ENCODE measurements around the gene NOP9.

The NOP9 gene

DNA sequence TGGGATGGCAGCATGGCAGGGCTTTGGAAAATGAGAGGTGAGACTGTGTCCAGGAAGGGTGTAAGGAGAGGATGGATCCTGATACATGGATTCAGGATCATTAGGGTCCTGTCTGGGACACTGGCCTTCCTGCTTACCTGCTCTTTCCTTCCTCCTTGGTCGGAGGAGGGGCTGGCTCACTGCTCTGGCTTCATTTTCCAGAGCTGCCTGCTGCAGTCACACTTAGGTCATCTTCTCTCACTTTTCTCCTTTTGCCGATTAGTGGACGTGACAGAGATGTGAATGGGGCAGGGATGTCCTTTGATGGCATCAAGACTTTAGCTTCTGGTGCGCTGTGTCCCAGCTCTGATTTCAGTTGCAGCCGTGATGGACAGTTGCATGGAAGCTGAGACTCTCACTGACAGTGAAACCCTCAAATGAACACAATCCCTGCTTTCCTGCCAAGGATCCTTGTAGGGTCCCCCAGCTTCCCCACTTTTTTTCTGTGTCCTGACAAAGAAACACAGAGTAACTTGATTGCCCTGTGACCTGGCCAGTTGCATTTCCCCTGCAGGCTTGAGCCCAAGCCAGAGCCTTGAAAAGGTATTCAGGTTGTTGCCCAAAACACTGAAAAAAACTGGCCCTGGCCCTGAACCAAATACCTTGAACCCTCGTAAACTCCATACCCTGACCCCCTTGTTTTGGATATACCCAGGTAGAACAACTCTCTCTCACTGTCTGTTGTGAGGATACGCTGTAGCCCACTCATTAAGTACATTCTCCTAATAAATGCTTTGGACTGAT, 8.9 kb downstream of the NOP9 start:
- DNase-seq (ENCODE audit: low read depth in 2 of 2) = no peak

DNA sequence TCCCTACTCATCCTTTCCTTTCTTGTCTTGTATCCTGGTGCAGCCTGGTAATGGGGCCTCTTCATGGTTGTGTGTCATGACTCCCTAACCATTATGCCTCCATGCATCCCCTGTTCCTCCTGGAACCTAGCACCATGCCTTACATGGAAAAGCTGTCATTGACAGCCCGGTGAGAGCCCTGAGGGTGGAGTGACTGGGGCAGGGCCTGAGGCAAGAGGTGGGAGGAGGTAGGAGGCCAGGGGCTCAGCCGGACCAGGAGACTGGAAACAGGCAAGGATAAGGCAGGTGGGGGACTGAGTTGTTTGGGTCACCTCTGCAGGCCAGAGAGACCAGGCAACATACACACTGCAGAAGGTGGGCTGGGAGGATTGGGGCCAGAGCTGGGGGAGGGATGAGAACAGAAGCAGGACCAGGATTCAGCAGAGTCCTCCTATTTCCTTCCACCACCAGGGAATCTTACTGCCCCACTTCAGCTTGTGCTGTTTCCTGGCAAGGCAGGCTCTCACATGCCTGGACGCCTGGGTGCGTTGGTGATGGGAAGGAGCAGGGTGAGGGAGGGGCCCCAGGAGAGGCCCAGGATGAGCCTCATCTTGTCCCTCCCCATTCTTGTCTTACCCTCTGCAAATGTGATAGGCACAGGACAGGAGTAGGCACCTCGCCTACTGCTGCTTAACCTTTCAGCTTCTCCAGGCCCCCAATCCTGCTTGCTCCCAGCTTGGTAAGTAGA, 10.1 kb downstream of the NOP9 start, which contains the start of gene LTB4R2:
Gene LTB4R2, plus strand, starts transcription at position 603 of the 727 bp plus-strand sequence. CDS start 525 bp downstream, outside the sequence.
- no peak for DNase-seq (ENCODE audit: low read depth in 2 of 2)

DNA sequence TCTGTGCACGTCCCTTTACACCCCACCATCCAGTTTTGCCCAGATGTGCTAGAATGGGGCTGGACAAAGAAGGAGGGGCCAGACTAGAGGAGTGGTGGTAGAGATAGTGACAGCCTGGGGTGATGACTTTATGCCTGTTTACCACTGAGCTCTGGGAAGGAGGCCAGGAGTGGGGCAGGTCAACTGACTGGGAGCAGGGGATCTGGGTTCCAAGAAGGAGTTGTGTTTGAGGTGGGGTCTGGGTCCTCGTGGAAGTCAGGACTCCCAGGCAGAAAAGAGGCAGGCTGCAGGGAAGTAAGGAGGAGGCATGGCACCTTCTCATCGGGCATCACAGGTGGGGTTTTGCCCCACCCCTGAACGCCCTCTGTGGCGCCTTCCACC, 10.6 kb downstream of the NOP9 start:
- DNase-seq (ENCODE audit: low read depth in 2 of 2) = no peak

DNA sequence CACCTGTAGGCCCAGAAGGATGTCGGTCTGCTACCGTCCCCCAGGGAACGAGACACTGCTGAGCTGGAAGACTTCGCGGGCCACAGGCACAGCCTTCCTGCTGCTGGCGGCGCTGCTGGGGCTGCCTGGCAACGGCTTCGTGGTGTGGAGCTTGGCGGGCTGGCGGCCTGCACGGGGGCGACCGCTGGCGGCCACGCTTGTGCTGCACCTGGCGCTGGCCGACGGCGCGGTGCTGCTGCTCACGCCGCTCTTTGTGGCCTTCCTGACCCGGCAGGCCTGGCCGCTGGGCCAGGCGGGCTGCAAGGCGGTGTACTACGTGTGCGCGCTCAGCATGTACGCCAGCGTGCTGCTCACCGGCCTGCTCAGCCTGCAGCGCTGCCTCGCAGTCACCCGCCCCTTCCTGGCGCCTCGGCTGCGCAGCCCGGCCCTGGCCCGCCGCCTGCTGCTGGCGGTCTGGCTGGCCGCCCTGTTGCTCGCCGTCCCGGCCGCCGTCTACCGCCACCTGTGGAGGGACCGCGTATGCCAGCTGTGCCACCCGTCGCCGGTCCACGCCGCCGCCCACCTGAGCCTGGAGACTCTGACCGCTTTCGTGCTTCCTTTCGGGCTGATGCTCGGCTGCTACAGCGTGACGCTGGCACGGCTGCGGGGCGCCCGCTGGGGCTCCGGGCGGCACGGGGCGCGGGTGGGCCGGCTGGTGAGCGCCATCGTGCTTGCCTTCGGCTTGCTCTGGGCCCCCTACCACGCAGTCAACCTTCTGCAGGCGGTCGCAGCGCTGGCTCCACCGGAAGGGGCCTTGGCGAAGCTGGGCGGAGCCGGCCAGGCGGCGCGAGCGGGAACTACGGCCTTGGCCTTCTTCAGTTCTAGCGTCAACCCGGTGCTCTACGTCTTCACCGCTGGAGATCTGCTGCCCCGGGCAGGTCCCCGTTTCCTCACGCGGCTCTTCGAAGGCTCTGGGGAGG, 11.3 kb downstream of the NOP9 start, which contains the start of gene LTB4R:
Gene LTB4R, plus strand, starts transcription at position 857 of the 959 bp plus-strand sequence. CDS start 4,150 bp downstream, outside the sequence.
- no peak for DNase-seq (ENCODE audit: low read depth in 2 of 2)

DNA sequence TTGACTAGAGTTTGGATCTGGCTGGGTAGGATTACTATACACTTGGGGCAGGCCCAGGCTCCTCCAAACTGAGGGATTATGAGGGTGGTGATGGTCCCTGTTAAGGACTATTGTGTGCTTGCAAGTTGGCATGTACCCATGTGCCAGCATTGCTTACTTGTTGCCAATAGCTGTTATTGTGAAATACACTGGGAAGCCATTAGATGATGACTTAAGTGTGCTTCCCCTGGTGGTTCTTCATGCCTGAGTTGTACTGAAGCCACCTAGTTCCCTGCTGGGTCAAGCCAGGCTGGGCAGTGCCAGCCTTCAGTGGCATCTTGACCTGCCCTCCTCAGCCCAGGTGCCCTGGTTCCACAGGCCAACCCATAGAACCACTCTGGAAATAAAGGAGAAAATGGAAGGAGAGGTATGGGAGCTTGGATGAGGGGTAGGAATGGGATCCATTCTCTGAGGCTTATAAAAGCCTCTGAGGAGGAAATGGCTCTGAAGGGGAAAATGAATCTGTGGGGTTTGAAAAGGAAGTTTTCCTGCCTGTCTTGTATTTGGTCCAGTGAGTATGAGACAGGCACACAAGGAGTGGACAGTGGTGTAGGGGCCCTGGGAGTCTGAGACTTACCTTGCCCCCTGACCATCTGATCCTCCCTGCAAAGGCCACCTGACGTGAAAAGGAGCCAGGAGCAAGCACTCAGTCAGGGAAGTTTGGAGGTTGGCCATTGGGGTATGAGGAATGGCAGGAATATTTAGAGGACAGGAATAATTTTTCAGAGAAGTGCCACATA, 12.4 kb downstream of the NOP9 start:
- no peak for DNase-seq (ENCODE audit: low read depth in 2 of 2)

DNA sequence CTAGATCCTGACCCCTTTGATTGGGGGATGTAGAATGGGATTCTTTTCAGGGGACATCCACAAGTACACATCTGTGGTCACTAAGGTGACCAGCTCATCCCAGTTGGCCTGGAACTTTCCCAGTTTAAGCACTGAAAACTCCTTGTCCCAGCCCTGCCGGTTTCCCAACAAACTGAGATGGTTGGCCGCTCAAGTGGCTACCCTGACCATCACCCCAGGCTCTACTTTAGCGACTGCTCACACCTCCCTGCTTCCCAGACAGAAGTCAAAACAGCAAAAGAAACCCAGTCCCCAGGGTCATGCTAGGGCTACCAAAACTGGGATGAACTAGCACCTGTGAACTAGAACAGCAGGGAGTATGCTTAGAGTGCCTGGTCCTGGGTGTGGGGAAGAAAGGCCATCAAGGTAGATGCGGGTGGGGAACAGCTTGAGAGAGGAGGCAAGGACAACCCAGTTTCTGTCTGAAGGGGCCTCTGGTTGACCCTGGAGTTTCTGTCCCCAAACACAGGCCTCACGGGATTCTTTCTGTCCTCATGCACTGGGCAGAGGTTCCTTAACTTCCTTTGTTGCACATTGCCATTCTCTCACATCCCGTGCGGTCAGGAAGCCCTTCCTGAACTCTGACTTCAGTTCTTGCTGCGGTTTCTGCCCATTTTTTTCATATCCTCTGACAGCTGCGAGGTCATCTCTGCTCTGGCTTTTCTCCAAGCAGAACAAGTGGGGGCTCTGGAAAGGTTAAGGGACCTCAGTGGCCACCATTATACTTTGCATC, 13.3 kb downstream of the NOP9 start:
- no peak for DNase-seq (ENCODE audit: low read depth in 2 of 2)

DNA sequence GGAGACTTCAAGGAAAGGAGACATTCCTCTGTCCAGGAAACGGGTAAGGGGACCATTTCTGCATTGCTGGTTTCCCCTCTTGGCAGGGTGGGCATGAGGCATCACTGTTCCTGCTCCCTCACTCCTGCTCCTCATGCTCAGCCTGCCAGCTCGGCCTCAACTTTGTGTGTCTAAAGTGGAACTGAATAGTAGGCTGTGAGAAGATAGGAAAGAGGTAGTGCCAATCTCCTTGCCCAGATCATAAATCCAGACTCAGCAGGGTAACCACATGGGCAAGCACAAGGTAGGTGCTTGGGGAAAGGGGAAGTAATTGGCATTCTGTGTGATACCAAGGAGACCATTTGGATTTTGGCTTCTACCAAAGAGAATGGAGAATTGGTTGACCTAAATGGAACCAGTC, 14.3 kb downstream of the NOP9 start:
- DNase-seq (ENCODE audit: low read depth in 2 of 2) = no peak

DNA sequence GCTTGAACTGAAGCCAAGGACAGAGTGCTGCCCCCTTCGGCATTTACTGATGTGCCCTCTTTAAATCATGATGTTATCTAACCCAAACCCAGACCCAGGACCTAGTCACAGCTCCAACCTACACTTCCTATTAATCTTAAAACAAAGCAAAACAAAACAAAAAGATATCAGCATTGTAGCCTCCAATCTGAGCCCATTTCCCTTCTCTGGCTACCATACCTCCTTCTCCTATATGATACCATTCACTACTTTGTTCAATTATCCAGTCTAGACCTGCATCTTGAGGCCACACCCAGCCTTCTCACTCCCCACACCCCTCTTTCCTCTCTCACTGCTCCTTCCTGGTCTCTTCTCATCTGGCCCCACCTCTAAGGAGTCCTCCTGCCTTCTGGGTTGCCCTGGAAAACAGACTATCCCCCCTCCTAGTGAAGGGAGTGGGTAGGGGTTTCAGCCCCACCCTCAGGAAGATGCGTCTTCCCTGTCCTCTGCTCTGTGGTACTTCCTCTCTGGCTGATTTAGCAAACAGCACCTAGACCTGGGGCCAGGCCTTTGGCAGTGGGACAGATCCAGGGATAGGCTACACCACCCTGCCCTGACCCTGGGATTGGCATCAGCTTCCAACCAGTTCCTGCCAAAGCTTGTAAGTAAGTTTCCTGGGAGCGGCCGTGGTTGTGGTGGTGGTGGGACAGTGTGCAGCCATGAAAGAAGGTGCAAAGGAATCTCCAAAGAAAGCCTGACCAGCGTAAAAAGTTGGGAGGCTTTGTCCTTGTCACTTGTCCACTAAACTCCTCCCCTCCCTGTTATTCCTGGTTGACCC, 14.9 kb downstream of the NOP9 start:
- no peak for DNase-seq (ENCODE audit: low read depth in 2 of 2)

DNA sequence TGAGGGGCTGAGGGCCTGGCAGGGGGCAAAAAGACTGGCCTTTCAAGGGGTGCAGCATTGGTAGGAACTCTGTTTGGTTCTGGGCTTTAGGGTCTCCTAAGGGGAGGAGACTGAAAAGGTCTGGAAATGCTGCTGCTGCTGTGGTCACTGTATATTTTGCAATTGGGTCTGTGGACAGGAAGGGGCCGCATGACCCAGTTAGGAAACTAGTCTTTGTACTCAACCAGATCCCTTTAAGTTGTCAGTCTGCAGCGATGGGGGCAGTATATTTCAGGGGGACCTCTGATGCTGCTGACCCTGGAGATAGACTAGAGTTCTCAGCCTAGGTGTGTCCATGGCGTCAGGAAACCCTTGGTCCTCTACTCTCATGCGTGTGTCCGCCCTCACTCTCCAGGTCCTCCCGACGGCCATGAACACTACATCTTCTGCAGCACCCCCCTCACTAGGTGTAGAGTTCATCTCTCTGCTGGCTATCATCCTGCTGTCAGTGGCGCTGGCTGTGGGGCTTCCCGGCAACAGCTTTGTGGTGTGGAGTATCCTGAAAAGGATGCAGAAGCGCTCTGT, 15.7 kb downstream of the NOP9 start:
- no peak for DNase-seq (ENCODE audit: low read depth in 2 of 2)

DNA sequence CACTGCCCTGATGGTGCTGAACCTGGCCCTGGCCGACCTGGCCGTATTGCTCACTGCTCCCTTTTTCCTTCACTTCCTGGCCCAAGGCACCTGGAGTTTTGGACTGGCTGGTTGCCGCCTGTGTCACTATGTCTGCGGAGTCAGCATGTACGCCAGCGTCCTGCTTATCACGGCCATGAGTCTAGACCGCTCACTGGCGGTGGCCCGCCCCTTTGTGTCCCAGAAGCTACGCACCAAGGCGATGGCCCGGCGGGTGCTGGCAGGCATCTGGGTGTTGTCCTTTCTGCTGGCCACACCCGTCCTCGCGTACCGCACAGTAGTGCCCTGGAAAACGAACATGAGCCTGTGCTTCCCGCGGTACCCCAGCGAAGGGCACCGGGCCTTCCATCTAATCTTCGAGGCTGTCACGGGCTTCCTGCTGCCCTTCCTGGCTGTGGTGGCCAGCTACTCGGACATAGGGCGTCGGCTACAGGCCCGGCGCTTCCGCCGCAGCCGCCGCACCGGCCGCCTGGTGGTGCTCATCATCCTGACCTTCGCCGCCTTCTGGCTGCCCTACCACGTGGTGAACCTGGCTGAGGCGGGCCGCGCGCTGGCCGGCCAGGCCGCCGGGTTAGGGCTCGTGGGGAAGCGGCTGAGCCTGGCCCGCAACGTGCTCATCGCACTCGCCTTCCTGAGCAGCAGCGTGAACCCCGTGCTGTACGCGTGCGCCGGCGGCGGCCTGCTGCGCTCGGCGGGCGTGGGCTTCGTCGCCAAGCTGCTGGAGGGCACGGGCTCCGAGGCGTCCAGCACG, 16.4 kb downstream of the NOP9 start:
- no peak for DNase-seq (ENCODE audit: low read depth in 2 of 2)

DNA sequence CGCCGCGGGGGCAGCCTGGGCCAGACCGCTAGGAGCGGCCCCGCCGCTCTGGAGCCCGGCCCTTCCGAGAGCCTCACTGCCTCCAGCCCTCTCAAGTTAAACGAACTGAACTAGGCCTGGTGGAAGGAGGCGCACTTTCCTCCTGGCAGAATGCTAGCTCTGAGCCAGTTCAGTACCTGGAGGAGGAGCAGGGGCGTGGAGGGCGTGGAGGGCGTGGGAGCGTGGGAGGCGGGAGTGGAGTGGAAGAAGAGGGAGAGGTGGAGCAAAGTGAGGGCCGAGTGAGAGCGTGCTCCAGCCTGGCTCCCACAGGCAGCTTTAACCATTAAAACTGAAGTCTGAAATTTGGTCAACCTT, 16.9 kb downstream of the NOP9 start:
- DNase-seq (ENCODE audit: low read depth in 2 of 2) = no peak

DNA sequence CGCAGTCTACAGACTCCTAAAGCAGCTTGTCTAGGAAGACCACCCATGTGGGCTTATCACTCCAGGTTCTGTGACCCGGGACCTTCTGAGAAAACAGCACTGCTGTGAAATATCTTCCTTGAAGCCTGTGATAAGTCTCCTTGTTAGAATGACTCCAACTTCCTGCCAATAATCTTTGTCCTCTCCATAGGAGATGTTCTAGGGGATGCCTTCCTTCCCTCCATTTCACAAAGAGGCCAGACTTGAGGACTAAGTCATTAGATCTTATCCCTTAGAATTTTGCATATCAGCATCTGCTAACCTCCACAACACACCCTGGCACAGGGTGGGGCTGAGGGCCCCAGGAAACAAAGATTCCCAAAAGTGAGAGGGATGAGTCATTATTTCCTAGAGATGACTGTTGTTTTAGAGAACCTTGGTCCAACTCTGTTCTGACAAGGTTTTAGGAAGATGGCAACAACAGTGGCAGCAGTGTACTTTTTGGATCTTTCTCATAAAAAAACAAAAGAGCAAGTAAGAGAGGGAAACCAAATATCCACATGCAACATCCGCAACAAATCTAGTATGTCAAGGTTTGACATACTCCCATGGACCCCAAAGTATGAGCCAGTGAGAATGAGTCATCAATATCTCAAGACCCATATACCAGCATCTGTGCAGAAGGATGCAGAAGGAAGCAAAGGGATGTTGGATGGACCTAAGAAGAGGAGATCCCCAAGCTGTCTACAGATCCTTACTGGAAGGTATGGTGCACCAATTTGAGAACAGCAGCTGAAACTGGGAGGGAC, 17.7 kb downstream of the NOP9 start:
- DNase-seq (ENCODE audit: low read depth in 2 of 2) = no peak

DNA sequence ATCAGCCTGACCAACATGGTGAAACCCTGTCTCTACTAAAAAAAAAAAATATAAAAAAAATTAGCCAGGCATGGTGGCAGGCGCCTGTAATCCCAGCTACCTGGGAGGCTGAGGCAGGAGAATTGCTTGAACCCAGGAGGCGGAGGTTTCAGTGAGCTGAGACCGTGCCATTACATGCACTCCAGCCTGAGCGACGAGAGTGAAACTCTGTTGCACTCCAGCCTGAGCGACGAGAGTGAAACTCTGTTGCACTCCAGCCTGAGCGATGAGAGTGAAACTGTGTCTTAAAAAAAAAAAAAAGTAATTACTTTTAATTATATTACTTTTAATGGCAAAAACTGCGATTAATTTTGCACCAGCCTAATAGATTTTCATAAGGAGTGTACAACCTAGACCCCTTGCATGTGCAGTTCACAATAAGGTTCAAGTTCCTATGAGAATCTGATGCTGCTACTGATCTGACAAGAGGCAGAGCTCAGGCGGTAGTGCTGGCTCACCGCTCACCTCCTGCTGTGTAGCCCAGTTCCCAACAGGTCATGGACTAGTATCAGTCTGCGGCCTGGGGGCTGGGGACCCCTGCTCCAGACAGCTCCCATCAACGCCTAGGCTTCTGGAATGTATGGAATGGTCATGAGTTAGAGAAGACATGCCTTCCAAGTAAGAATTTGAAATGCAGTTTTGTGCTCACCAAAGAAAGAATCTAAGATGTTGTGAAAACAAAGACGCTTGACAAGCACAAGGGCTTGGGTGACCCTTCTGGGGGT, 21.7 kb downstream of the NOP9 start:
- DNase-seq (ENCODE audit: low read depth in 2 of 2) = no peak

DNA sequence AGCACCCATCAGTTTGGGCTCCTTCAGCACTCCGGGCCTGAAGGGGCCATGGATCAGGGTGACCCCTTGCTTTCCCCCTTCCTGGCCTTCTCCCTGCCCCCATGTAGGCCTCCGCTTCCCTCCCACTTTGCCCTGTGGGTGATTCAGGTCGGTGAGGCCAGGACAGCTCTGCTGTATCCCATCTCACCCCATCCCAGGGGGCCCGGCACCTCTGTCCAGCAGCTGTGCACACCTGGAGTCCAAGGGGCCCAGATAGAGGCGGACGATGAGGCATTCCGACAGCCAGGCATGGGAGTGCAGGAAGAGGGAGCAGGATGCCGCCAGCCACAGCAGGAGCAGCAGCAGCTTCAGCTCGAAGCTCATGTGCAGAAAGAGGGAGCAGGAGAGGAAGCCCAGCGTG, 23.0 kb downstream of the NOP9 start:
- no peak for DNase-seq (ENCODE audit: low read depth in 2 of 2)

DNA sequence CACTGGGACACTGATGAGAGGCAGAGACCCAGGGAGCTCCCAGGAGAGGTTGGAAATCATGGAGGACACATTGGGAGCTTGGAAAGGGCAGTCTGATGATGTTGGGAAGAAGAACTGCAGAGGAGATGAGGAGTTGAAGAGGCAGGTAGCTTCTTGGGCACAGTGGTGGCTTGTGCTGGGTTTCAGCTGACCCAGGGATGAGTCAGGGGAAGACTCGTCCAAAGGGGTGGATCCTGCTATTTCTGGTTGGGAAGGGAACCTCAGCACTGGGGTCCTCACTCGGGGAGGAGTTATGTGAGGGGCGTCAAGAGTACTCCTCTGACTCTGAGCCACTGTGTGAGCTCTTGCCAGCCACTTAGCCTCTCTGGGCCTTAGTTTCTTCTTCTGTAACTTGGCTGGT, 23.7 kb downstream of the NOP9 start:
- DNase-seq (ENCODE audit: low read depth in 2 of 2) = no peak

DNA sequence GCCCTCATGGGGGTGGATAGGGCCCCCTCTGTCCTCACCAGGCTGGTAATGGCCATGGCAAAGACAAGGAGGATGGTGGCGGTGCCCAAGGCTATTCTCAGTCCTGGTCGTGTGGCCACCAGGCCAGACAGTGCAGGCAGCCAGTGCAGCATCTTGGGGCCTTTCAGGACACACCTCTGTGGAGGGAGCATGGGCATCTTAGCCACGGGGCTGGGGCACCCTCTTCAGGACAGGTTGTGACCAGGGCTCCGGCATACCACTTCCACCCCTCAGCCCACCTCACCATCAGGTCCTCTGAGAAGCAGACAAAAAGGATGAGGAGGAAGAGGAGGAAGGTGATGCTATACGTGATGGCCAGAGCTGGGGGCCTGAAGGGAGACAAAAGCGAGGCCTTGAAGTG, 24.4 kb downstream of the NOP9 start:
- DNase-seq (ENCODE audit: low read depth in 2 of 2) = no peak

DNA sequence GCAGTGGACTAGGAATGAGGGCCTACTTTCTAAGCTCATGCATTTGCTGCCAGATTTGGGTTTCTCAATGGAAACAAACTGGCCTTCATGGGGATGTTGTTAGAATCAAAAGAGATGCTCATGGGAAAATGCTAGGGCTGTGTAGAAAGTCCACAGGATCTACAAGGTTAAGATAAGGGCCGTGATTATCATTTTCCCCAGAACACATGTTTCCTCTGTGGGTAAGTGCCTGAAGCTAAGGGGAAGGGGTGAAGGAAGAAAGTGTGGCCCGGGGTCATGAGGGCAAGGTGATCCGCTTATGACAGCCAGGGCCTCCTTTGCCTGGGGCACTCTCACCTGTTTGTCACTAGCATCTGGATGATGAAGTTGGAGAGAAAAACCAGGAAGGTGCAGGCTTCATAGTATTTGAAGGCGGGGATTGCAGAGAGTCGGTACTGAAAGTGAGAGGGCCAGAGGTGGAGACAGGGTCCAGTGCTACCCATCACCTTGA, 25.4 kb downstream of the NOP9 start:
- DNase-seq (ENCODE audit: low read depth in 2 of 2) = no peak
